Measurements from ENCODE around the gene RASGRP4. TPM values are rescaled to one million over a fixed set of nuclear protein-coding genes. Genes with fewer than 3 reads are reported as not detected.

The RASGRP4 gene
- total RNA-seq, 1 donor from 2014 or later: not detected

DNA sequence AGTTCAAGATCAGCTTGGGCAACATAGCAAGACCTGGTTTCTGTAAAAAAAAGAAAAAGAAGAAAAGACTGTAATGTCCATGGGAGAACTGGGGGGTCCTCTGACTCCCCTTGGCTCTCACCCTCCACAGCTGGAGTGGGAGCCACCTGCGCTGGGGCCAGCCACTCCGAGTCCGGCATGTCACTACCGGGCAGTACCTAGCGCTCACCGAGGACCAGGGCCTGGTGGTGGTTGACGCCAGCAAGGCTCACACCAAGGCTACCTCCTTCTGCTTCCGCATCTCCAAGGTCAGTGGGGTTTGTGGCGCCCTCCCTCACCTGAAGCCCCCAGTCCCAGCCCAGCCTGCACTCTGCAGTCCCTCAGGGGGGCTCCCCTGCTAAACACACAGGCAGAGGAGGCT, 22.2 kb upstream of the RASGRP4 start:
- peaks cover 8% of the 10 kb centered on the region for H3K27me3 Mint-ChIP-seq (ENCODE audit: unreplicated experiment)
- no peak overlapping the region for H3K4me3 Mint-ChIP-seq (ENCODE audit: unreplicated experiment)
- no peak for TF ChIP-seq CTCF (IDR thresholded peaks at IDR 0.05; ENCODE audit: partially characterized antibody, unreplicated experiment)
- H3K36me3 Mint-ChIP-seq (ENCODE audit: unreplicated experiment): peaks cover 23% of the 10 kb centered on the region
- H3K27ac Mint-ChIP-seq (ENCODE audit: unreplicated experiment): no peak overlapping the region
- no peaks in the 10 kb centered on the region for H3K4me1 Mint-ChIP-seq (ENCODE audit: low read depth, unreplicated experiment)
- no peak for DNase-seq
- peaks cover 9% of the 10 kb centered on the region for H3K9me3 Mint-ChIP-seq (ENCODE audit: unreplicated experiment)

DNA sequence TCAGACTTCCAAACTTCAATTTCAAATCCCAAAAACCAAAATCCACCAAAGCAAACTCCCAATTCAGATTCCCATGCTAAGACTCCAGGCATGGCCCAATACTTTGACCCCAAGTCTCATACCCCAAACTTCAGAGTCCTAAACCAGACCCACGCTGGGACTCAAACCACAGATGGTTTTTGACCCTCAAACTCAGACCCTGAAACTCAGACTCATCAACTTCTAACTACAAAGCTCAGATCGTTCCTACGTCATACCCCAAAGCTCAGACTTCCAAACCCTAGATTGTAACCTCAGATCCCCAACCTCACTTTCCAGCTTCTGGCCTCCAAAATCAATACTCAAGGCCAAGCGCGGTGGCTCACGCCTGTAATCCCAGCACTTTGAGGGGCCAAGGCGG, 19.3 kb upstream of the RASGRP4 start:
- Mint-ChIP-seq H3K9me3 (ENCODE audit: unreplicated experiment) (peaks cover 8% of the 10 kb centered on the region), H3K4me3 (ENCODE audit: unreplicated experiment) (no peak overlapping the region), H3K27me3 (ENCODE audit: unreplicated experiment) (peaks cover 10% of the 10 kb centered on the region), H3K27ac (ENCODE audit: unreplicated experiment) (no peak overlapping the region), H3K4me1 (ENCODE audit: low read depth, unreplicated experiment) (peaks cover 5% of the 10 kb centered on the region), H3K36me3 (ENCODE audit: unreplicated experiment) (peaks cover 23% of the 10 kb centered on the region)
- DNase-seq: no peak
- no peak for TF ChIP-seq CTCF (IDR thresholded peaks at IDR 0.05; ENCODE audit: partially characterized antibody, unreplicated experiment)

- Mint-ChIP-seq H3K27ac (ENCODE audit: unreplicated experiment) (no peak overlapping the region), H3K36me3 (ENCODE audit: unreplicated experiment) (peaks cover 9% of the 10 kb centered on the region), H3K4me3 (ENCODE audit: unreplicated experiment) (no peak overlapping the region), H3K9me3 (ENCODE audit: unreplicated experiment) (peaks cover 8% of the 10 kb centered on the region), H3K4me1 (ENCODE audit: low read depth, unreplicated experiment) (peaks cover 5% of the 10 kb centered on the region), H3K27me3 (ENCODE audit: unreplicated experiment) (peaks cover 10% of the 10 kb centered on the region)
- TF ChIP-seq CTCF (IDR thresholded peaks at IDR 0.05; ENCODE audit: partially characterized antibody, unreplicated experiment): no peak
- DNase-seq: no peak
Measured at GRCh38 chr19:38444026-38444425, 18.0 kb upstream of the RASGRP4 start.

GRCh38 chr19:38443458-38443999, 17.5 kb upstream of the RASGRP4 start:
- Mint-ChIP-seq H3K4me1 (ENCODE audit: low read depth, unreplicated experiment) (peaks cover 5% of the 10 kb centered on the region), H3K9me3 (ENCODE audit: unreplicated experiment) (peaks cover 8% of the 10 kb centered on the region)
- no peak for TF ChIP-seq CTCF (IDR thresholded peaks at IDR 0.05; ENCODE audit: partially characterized antibody, unreplicated experiment)

DNA sequence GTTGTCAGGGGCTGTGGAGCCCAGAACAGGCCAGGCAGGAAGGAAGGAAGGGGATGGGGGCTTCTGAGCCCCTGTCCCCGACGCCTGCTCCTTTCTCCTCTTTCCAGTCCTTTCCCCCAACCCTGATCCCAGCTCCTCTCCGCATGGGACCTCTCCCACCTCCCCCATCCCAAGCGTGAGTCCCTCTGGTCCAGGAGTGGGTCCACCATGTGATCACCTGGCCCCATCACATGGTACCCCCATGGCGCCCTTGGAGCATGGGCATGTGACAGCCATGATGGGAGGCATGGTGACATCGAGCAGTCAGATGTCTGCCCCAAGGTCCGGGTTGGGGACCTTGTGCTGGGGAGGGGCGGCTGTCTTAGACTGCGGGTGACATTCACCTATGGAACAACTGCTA, 16.7 kb upstream of the RASGRP4 start:
- peaks cover 7% of the 10 kb centered on the region for H3K27me3 Mint-ChIP-seq (ENCODE audit: unreplicated experiment)
- H3K4me3 Mint-ChIP-seq (ENCODE audit: unreplicated experiment): no peak overlapping the region
- H3K27ac Mint-ChIP-seq (ENCODE audit: unreplicated experiment): no peak overlapping the region
- peaks cover 5% of the 10 kb centered on the region for H3K36me3 Mint-ChIP-seq (ENCODE audit: unreplicated experiment)
- peaks cover 5% of the 10 kb centered on the region for H3K4me1 Mint-ChIP-seq (ENCODE audit: low read depth, unreplicated experiment)
- no peak for DNase-seq
- H3K9me3 Mint-ChIP-seq (ENCODE audit: unreplicated experiment): peaks cover 8% of the 10 kb centered on the region
- TF ChIP-seq CTCF (IDR thresholded peaks at IDR 0.05; ENCODE audit: partially characterized antibody, unreplicated experiment): no peak

More at GRCh38 chr19:38443458-38443999, 17.5 kb upstream of the RASGRP4 start:
- Mint-ChIP-seq H3K27me3 (ENCODE audit: unreplicated experiment) (peaks cover 7% of the 10 kb centered on the region), H3K4me3 (ENCODE audit: unreplicated experiment) (no peak overlapping the region), H3K36me3 (ENCODE audit: unreplicated experiment) (peaks cover 5% of the 10 kb centered on the region), H3K27ac (ENCODE audit: unreplicated experiment) (no peak overlapping the region)
- DNase-seq: no peak

Measured in glutamatergic neuron (in vitro differentiated cells).